Stimulated activated CD8-positive, alpha-beta memory T cell treated with anti-CD3 and anti-CD28 coated beads, Interleukin-2, amount 100 ng/mL, for 1 hour (primary cell): Measurements from ENCODE around the gene TCF7.
A peak's percentile ranks its signal among the peaks of the same experiment; 100 is the strongest.
"Not testable (repeated sequence)": the region's sequence is repeated elsewhere in the genome, so short reads cannot be mapped to it uniquely, and the experiment has no call there.

ENCODE experiments used
- DNase-seq, 2 donors: peaks; one replicate each; pipeline ENCODE4 v3.0.0-alpha.2; 2020; ENCODE audit warnings: low read depth in 2 of 2

TCF7 gene

DNA sequence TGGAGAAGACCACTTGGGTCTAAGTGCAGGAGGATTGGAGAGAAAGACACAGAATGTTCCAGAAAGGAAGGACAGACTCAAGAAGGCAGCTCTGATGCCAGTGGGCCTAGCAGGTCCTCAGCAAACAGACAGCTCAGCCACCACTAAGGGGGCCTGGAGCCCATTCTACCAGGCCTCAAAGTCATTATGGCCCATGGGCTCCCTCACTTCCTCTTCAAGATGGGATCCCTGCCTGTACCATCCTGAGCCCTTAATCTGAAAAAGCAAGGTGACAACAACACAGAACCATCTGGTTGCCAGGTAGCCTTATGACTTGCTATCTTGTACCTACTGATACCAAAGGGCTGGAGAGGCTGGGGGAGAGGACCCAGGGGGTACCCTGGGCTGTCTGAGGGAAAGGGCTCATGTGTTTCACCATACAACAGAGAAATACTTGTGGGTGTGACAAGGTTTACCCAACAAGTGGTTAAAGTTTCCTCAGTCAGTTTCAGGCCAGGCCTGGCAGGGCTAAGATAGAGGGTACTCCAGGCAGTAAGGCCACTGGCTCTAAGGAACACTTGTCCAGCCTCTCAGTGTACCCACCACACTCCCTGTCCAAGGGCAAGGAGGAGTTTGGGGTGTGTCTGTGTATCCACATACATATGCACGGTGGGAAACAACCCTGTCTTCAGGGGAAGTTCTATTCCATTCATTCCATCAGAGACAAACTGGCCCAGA is 30.7 kb downstream of the TCF7 start:
- no peak for DNase-seq

DNA sequence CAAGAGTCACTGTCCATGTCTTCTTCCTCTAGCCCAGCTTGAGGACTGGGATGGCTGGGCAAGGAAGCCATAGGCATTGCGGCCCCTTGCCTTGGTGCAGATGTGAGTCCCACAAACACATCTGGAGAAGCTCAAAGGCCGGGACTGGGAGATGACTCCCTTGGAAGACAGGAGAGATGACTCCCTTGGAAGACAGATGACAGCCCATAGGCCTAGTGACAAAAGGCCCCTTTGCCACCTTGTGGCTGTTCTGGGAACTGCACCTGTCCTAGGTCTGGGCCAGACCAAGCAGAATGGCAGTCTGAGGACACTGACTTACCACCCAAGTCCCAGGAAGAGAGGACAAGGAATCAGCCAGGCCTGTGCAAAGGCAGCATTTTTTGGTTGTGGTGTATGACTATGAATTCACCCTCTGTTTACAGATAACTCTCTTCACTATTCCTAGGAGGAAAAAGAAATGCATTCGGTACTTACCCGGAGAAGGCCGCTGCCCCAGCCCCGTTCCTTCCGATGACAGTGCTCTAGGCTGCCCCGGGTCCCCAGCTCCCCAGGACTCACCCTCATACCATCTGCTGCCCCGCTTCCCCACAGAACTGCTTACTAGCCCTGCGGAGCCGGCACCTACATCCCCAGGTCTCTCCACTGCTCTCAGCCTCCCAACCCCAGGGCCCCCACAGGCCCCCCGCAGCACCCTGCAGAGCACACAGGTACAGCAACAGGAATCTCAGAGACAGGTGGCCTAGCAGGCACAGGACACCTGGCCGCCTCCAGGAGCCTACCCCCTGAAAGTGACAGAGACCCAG is 31.5 kb downstream of the TCF7 start:
- peak; percentile 65 to 72 for DNase-seq

DNA sequence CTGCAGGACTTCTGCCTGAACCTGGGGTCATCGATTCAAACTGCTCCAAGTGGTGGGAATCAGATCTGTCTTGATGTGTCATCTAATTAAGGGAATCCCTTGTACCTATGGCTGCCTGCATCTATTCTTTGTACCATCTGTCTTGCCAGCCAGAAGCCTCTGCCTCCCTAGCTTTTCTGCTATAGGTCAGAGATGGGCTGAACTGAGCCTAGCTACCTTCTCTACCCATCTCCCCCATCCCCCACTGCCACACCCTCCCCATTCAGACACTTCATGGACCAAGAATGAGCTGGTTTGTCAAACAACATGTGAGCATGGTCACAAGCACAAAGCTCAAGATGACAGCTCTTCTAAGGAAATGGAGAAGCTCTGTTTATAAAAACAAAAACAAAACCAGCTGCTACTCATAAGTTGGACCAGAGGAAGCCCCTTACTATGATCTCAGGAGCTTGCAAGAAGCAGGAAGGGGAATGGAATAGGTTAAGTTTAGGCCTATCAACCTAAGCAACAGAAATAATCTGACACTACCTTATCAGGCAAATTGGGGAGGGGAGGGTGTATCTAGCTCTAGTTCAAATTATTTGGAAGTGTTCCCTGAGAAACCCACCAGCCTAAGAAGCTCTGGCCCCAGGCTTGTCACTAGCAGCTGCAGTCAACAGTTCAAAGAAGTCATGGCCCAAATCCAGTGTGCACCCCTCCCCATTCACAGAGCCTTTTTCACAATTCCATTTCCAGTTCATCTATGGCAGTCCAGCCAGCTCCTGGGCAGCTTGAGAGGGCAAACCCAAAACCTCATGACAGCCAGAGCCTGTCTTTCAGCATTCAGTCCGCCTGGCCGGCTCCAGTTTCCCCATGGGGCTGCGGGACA is 32.4 kb downstream of the TCF7 start:
- no peak for DNase-seq

DNA sequence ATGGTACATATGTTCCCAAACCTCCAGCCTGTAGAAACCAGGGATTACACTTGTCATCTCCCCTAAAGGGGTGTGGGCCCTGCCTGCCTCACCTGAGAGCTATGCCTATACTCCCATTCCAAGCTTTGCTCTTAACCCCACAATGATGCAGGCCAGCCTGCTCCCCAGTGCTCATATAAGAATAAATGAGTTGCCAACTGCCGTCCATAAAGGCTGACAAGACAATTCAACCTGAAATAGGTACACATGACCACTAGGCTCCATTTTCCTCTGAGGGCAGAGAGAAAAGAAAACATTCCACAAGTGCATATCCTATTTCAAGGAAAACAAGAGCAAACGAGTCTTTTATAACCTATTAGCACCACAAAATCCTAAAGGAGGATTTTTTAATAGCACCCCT is 33.8 kb downstream of the TCF7 start:
- DNase-seq = no peak

DNA sequence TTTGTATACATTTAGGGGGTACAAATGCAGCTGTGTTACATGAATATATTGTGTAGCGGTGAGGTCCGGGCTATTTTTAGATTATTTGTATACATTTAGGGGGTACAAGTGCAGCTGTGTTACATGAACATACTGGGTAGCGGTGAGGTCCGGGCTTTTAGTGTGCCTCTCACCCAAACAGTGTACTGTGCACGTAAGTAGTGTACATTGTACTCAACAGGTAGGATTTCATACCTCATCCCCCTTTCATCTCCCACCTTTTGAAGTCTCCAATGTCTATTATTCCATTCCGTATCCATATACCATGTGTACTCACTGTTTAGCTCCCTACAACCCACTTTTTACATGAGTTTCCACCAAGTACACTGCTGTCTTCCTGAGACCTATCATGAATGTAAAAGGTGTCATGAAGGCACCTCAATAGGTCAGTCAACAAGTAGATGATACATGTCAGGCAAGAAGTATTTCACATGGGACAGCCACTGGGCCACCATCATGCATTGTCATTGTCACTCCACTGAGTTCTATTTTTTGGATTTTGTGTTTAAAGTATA is 34.6 kb downstream of the TCF7 start:
- no peak for DNase-seq

DNA sequence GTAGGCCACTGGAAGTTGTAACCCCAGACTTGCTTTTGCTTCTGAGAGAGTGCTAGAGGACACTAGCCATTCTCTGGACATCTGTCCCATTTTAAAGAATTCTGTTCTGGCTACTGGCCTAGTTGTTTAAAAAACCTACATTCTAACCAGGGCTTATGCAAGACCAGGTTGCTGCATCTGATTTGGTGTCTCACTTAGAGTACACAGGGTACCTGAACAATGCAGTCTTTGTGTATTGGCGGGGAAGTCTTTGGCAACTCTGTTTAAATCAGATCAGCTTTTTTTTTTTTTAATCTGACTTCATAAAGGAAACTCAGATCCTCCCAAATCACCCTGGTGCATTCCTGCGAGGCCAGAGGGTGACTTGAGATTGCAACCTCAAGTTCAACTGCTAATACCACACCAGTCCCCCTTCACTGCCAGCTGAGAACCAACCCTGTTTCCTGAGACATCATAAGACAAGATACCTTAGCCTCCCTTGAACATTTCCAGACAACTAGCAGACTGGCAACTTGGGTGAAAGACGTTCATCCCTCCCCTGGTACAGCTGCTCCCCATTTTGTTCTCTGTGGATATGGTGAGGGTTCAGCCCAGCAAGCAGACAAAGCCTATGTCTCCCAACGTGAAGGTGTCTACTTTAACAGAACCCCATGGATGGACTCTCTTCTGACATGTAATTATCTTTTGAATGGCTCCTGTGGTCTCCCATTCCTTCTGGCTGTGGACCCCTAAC is 35.3 kb downstream of the TCF7 start:
- no peak for DNase-seq

DNA sequence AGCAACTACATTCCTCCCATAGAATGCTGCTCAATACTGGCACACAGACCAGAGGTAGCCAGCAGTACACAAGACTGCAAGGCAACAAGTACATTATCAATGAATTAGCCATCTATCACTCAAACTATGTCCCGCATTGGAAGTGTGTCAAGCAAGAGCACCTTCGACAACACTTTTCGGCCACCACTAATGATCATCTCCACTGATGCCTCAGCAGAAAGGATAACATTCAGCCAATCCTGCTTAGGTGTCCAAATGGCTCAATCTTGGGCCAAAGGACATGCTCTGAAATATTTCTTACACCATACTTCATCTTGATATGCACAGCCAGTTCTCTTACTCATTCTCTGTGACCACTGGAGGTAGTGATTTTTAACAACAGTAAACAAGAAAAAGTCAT is 37.2 kb downstream of the TCF7 start:
- DNase-seq = no peak

DNA sequence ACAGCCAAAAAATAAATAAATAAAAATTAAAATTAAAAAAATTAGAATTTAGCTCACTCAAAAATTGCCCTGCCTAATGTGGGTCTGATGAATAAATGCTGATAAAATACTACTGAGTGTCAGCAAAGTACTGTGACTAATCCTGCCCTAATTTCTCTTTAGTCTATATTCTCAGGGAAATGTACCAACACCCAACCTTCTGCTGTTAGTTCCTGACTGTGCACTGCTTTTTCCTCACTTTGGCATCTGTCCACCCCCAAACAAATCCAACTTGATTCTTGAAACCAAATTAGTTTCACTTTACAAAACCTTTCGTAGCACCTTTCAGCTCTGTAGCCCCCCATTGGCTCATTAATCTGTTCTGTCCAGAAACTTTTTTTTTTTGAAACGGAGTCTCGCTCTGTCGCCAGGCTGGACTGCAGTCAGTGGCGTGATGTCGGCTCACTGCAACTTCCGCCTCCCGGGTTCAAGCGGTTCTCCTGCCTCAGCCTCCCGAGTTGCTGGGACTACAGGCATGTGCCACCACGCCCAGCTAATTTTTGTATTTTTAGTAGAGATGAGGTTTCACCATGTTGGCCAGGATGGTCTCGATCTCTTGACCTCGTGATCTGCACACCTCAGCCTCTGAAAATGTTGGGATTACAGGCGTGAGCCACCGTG is 37.8 kb downstream of the TCF7 start:
- not testable (repeated sequence) for DNase-seq

DNA sequence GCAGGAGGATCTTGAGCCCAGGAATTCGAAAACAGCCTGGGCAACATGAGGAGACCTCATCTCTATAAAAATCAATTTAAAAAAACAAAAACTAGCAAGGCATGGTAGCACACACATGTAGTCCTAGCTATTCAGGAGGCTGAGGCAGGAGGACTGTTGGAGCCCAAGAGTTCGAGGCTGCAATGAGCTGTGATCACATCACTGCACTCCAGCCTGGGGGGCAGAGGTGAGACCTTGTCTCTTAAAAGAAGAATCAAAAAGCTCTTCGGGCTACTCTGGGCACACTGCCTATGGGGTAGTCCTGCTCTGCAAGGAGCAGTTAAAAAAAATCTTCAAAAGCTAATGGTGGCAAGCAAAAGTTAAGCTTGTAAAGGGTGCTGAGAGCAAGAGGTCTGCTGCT is 38.8 kb downstream of the TCF7 start:
- no peak for DNase-seq

DNA sequence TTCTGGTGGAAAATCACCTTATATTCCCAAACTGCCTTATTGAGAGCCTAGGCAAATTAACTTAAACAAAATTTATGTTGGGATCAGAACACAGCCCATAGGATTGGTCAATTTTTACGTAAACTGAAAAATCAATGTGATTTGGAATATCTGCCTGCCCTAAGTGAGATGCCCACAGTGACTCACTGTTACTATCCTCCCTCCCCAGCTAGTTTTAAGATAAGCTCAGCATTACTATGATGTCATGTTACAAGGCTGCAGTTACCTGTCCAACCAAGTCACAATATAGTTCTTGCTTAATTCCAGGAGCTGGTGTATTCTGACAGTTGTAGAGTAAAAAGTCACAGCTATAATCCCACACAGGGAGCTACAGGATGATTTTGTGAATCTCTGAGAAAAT is 39.2 kb downstream of the TCF7 start:
- no peak for DNase-seq

DNA sequence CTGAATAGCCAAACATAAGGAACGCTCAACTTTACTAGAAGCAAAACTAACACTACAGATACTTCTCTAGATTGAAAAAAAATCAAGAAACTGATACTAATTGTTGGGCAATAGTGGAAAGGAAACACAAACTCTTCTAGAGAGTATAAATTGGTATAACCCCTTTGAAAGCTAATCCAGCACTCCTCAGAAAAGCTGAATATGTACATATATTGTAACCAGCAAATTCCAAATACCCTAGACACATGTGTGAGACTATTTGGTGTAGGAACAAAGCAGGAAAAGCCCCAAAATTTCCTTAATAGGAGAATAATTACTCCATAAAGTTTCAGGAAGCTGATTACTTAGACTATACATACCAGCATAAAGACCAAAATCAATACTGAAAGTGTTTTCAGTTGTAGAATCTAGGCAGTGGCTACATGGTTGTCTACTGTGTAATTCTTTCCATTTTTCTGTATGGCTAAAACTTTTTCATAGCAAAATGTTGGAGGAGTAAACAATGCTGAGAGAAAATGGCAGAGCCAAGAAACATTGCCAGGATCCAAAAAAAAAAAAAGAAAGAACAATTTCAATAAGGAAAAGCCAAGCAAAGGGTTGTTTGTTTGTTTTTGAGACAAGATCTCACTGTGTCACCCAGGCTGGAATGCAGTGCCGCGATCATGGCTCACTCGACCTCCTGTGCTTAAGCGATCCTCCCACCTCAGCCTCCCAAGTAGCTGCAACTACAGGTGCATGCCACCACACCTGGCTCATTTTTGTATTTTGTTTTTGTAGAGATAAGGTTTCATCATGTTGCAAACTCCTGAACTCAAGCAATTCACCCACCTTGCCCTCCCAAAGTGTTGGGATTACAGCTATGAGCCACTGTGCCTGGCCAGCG is 47.3 kb downstream of the TCF7 start:
- DNase-seq = no peak

DNA sequence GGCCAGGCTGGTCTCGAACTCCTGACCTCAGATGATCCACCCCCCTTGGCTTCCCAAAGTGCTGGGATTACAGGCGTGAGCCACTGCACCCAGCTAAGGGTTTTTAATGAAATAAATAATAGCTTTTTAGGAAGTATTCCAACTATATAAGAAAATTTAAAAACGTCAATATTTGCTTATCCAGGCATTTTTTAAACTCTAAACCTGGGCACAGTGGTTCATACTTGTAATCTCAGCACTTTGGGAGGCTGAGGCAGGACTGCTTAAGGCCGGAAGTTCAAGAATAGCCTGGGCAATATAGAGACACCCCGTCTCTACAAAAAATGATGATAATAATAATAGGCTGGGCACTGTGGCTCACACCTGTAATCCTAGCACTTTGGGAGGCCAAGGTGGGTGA is 48.1 kb downstream of the TCF7 start:
- DNase-seq = no peak

DNA sequence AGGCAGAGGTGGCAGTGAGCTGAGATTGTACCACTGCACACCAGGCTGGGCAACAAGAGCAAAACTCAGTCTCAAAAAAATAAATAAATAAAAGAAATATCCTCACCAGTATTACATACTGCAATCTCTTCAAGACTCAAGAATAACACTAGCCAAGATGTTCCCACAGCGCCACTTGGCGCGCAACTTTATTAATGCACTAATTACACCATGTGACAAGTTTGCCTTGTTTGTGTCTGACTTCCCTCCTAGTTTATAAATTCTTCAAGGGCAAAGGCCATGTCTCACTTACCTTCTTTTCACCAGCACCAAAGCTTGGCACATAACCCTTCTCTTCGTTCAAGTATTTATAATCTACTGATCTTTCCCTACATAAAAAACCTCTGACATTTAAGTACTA is 57.5 kb downstream of the TCF7 start:
- no peak for DNase-seq

DNA sequence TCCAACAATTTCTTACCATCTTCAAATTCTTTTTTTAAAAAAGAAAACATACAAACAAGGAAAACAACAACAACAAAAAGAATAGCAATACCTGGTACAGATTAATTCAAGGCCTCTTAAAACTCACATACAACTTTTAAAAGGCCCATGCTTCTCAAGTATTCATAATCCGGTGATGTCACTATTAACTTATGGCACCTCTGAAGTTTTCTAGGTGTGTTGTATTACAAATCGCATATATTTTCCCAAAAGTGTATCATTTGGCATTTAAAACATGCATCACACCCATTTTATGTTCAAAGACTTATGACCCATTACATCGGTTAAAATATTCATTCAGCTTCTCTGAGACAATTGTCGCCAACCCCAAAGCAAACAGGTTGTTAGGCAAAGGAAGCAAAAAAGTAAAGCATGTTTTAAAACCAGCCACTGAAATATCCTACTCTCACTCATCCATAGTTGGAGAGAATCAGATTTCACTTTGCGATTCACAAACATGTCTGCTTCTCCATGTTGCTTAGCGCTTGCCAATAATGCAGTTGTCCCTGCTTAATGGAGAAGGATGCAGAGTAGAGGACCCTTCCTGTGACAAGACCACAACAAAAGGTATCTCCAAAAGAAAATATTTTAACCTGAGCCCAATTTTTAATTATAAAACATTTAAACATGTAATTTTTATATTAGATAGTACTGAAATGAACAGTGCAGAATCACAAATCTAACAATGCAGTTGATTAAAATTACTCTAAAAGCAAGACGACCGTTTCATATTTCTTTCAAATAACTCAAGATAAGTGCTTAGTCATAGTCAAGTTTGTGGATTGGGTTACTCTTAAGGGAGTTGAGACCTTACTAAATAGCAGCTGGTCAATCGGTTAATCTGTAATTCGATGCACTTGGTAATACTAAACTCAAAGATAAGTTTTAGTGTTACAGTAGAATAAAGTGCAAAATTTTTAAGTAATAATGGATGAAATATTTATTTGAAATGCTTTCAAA is 60.7 kb downstream of the TCF7 start:
- no peak for DNase-seq

DNA sequence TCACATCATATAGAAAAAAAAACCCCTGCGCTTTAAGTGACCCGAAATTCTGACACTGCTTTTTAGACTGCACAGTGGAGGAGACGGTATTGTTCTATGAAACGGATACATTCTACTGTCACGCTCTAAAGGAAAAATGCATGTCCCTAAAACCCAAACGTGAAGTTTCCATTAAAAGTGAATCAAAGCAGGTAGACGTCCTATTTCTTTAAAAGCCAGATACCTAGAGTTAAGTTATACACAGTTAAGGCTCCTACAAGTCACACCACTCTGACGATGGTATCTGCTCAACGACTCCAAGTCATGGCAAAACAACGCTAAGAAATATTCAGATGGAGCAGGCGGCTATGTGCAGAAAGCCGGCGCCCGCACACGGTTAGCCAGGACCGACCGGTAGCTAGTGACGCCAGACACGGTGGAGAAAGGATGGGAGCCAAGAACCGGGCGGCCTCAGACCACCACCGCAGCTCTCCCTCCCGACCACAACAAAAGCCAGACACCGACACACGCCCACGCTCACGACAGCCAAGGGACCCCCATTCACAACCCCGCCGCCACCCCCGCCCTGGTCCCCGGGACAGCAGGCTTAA is 61.5 kb downstream of the TCF7 start:
- DNase-seq = peak in 1 of 2 donors; percentile 18

DNA sequence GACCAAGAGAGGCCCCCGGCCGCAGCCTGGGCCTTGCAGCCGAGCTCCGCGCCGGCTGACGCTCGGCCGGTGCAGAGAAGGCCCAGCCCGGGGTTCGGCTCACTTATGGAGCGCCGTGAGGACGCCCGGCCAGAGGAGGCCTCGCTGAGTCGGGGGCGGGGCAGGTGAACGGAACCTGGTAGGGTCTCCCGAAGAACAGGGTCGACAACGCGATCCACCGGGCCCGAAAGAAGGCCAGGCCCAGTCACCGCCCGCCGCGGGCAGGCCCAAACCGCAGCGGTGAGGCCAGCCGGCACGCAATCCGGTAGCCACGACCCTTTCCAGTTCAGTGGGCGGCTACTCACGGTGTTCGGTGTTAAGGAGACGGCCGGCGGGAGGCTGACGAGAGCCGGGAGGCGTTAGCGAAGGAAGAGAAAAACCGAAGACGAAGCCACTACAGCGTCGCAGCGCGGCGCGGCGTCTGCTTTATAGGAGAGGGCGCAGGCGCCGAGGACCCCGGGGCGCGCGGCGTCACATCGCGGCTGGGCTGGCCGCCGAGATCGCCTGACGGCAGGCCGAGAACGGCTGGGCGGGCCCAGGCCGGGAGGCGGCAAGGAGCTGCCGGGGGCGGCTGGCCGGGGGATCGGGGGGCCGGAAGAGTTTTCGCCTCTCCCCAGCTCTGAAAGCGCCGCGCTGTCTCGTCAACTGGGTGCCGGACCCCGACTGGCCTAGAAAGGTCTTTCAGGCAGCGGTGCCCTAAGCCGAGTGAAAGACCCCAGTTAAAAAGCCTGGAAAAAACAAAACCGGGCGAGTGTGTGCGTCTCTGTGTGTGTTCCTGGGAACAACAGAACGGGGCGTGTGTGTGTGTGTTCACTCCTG is 62.3 kb downstream of the TCF7 start, which contains the start of gene SKP1:
SKP1 (minus strand) TSS at position 440 of the 858 bp plus-strand sequence. CDS start 2,928 bp downstream, outside the sequence.
- DNase-seq = peak; percentile 71 to 77
